Measurements from ENCODE around the gene RAPGEF5.
"Not testable (repeated sequence)": the region's sequence is repeated elsewhere in the genome, so short reads cannot be mapped to it uniquely, and the experiment has no call there.

The RAPGEF5 gene

DNA sequence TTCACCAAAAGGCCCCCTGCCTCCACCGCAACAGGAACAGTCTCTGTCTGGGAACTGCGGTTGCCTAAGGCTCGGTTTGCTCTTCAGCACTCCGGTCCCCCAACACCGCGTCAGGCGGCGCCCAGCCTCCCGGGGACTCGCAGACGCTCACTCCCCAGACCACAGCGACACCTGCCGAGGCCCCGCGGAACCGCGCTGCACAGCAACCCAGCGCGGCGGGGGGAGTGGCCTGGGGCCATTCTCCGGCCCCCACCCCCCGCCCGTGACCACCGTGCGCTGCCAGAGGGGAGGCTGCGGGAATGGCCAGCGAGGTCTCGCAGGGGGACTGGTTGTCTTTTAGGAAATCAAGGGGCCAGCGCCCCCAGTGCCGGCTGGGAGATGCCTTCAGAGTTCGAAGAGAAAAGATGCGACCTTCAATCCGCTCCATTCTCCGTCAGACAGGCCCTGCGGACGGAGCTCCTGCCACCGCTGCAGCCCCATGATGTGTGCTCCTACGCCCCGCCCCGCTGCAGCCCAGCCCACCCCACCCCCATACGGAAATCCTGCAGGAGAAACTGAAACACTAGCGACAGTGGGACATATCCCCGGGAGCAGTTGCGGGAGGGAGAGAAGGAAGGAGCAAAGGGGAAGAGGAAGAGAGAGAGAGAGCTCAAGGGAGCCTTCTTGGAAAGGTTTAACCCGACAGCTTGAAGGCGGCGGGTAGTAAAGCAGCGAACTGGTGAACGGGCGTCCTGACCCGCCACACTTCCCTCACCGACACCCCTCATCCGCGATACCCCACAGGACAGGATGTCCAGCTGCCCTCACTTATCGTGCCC, 273.9 kb downstream of the RAPGEF5 start:
- Histone ChIP-seq H3K27ac (peak overlapping the region; percentile 67), H3K27me3 (replicated peaks) (no peaks in the 10 kb centered on the region), H3K36me3 (replicated peaks) (no peaks in the 10 kb centered on the region), H3K4me3 (ENCODE audit: low read depth, low read length) (peak overlapping the region; percentile 73)
- TF ChIP-seq, protein P1, sequence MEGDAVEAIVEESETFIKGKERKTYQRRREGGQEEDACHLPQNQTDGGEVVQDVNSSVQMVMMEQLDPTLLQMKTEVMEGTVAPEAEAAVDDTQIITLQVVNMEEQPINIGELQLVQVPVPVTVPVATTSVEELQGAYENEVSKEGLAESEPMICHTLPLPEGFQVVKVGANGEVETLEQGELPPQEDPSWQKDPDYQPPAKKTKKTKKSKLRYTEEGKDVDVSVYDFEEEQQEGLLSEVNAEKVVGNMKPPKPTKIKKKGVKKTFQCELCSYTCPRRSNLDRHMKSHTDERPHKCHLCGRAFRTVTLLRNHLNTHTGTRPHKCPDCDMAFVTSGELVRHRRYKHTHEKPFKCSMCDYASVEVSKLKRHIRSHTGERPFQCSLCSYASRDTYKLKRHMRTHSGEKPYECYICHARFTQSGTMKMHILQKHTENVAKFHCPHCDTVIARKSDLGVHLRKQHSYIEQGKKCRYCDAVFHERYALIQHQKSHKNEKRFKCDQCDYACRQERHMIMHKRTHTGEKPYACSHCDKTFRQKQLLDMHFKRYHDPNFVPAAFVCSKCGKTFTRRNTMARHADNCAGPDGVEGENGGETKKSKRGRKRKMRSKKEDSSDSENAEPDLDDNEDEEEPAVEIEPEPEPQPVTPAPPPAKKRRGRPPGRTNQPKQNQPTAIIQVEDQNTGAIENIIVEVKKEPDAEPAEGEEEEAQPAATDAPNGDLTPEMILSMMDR (IDR thresholded peaks at IDR 0.05; ENCODE audit: low read depth, low read length, missing control alignments) = peak; percentile 80
- in situ Hi-C loops (cut with HindIII; ENCODE audit: low pct_ligation_motif_present, low sequenced_read_pairs) = no loop called here
- peak; percentile 72 for DNase-seq

DNA sequence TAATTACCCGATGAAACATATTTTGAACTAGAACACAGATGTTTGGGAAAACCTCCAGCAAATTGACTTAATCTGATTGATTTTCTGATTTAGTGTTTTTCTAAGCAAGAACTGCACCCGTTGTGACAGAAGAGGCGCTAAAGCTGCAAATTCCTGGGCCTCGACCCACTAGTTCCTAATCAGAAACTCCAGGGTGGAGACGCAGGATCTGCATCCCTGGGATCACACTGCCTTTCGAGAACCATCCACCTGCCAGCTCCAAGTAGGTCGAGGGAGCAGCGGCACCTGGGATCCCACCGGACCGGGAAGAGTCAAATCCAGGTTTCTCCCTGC, 274.4 kb downstream of the RAPGEF5 start:
- DNase-seq = peak; percentile 1
- in situ Hi-C loops (cut with HindIII; ENCODE audit: low pct_ligation_motif_present, low sequenced_read_pairs) = no loop called here
- no peak overlapping the region for H3K27ac ChIP-seq

GRCh38 chr7:22080219-22080618, 276.7 kb downstream of the RAPGEF5 start:
- H3K36me3 ChIP-seq (replicated peaks); H3K27ac ChIP-seq; in situ Hi-C loops (cut with HindIII; ENCODE audit: low pct_ligation_motif_present, low sequenced_read_pairs); H3K27me3 ChIP-seq (replicated peaks); DNase-seq; H3K4me3 ChIP-seq (ENCODE audit: low read depth, low read length): not testable (repeated sequence)

More for the DNA sequence above, 274.4 kb downstream of the RAPGEF5 start:
- Histone ChIP-seq H3K4me3 (ENCODE audit: low read depth, low read length) (peak overlapping the region; percentile 73), H3K27me3 (replicated peaks) (no peaks in the 10 kb centered on the region), H3K36me3 (replicated peaks) (no peaks in the 10 kb centered on the region)
- TF ChIP-seq, protein P1 (IDR thresholded peaks at IDR 0.05; ENCODE audit: low read depth, low read length, missing control alignments) = no peak

GRCh38 chr7:22078872-22079271, 278.1 kb downstream of the RAPGEF5 start:
- DNase-seq; in situ Hi-C loops (cut with HindIII; ENCODE audit: low pct_ligation_motif_present, low sequenced_read_pairs); H3K27ac ChIP-seq; H3K4me3 ChIP-seq (ENCODE audit: low read depth, low read length); H3K36me3 ChIP-seq (replicated peaks); H3K27me3 ChIP-seq (replicated peaks): not testable (repeated sequence)

DNA sequence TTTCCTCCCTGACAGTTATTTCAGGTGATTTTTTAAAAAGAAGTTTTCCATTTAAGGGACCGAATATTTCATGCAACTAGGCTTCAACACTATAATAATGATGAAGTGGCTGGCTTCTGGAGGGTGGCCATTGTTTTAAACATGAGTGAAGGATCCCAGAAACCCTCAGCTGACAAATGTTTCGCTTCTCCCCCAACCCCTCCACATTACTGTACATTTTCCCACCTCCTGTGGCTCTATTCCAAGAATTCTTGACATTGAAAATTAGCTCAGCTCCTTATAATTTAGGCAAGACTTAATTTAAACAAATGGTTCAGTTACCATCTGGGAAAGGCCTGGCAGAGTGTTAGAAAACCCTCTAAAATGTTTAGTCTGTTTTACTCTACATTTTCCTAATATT, 281.4 kb downstream of the RAPGEF5 start:
- Histone ChIP-seq H3K27ac (no peak overlapping the region), H3K27me3 (replicated peaks) (no peaks in the 10 kb centered on the region), H3K36me3 (replicated peaks) (no peaks in the 10 kb centered on the region), H3K4me3 (ENCODE audit: low read depth, low read length) (no peak overlapping the region)
- TF ChIP-seq, protein P1 (IDR thresholded peaks at IDR 0.05; ENCODE audit: low read depth, low read length, missing control alignments) = no peak
- in situ Hi-C loops (cut with HindIII; ENCODE audit: low pct_ligation_motif_present, low sequenced_read_pairs) = no loop called here
- DNase-seq = no peak

DNA sequence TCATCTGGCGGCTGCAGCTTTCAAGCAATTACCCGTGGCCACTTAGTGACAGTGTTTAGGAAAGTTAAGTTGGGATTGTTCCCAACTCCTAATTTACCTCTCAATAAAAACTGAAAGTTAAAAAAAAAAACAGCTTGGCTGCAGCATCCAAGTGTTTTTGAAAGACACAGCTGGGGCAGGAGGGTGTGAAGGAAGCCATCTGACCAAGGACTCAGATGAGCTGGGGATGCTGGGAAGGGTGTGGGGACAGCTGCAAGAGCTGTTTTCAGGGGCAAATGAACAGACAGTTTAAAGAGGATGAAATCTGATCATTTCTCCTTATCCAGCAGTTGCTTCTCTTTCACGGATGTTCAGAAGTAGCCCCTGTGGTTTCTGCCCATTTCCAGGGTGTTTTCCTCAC, 282.1 kb downstream of the RAPGEF5 start:
- Histone ChIP-seq H3K36me3 (replicated peaks) (no peaks in the 10 kb centered on the region), H3K4me3 (ENCODE audit: low read depth, low read length) (no peak overlapping the region), H3K27ac (no peak overlapping the region), H3K27me3 (replicated peaks) (no peaks in the 10 kb centered on the region)
- TF ChIP-seq, protein P1 (IDR thresholded peaks at IDR 0.05; ENCODE audit: low read depth, low read length, missing control alignments) = no peak
- in situ Hi-C loops (cut with HindIII; ENCODE audit: low pct_ligation_motif_present, low sequenced_read_pairs) = no loop called here
- no peak for DNase-seq

Data from brain microvascular endothelial cell (primary cell).